ENCODE data around the gene PLSCR3.
A peak's percentile ranks its signal among the peaks of the same experiment; 100 is the strongest.
"Not testable (repeated sequence)": the region's sequence is repeated elsewhere in the genome, so short reads cannot be mapped to it uniquely, and the experiment has no call there.

The PLSCR3 gene

GRCh38 chr17:7367918-7368598 lies 26.3 kb downstream of the PLSCR3 start:
- no peak overlapping the region for H3K4me3 ChIP-seq (ENCODE audit: low read length)

GRCh38 chr17:7367083-7367482 lies 27.2 kb downstream of the PLSCR3 start:
- H3K4me3 ChIP-seq (ENCODE audit: low read length): no peak overlapping the region
- TF ChIP-seq ZNF274 (IDR thresholded peaks at IDR 0.05; ENCODE audit: low read depth, low read length): no peak

More at GRCh38 chr17:7367918-7368598, 26.3 kb downstream of the PLSCR3 start:
- TF ChIP-seq ZNF274 (IDR thresholded peaks at IDR 0.05; ENCODE audit: low read depth, low read length): no peak

GRCh38 chr17:7365963-7366362 lies 28.4 kb downstream of the PLSCR3 start:
- not testable (repeated sequence) for H3K4me3 ChIP-seq (ENCODE audit: low read length)

- no peak for TF ChIP-seq ZNF274 (IDR thresholded peaks at IDR 0.05; ENCODE audit: low read depth, low read length)
- H3K4me3 ChIP-seq (ENCODE audit: low read length): no peak overlapping the region
Observed at GRCh38 chr17:7363311-7363710, 31.0 kb downstream of the PLSCR3 start.

GRCh38 chr17:7361906-7362305 lies 32.4 kb downstream of the PLSCR3 start:
- TF ChIP-seq ZNF274 (IDR thresholded peaks at IDR 0.05; ENCODE audit: low read depth, low read length): no peak
- no peak overlapping the region for H3K4me3 ChIP-seq (ENCODE audit: low read length)

- TF ChIP-seq ZNF274 (IDR thresholded peaks at IDR 0.05; ENCODE audit: low read depth, low read length): no peak
- no peak overlapping the region for H3K4me3 ChIP-seq (ENCODE audit: low read length)
Observed at GRCh38 chr17:7357381-7357780, 36.9 kb downstream of the PLSCR3 start.

GRCh38 chr17:7356756-7357155 lies 37.6 kb downstream of the PLSCR3 start:
- no peak overlapping the region for H3K4me3 ChIP-seq (ENCODE audit: low read length)
- TF ChIP-seq ZNF274 (IDR thresholded peaks at IDR 0.05; ENCODE audit: low read depth, low read length): no peak

GRCh38 chr17:7356072-7356549 lies 38.2 kb downstream of the PLSCR3 start:
- H3K4me3 ChIP-seq (ENCODE audit: low read length): no peak overlapping the region
- TF ChIP-seq ZNF274 (IDR thresholded peaks at IDR 0.05; ENCODE audit: low read depth, low read length): no peak

- no peak for TF ChIP-seq ZNF274 (IDR thresholded peaks at IDR 0.05; ENCODE audit: low read depth, low read length)
- no peak overlapping the region for H3K4me3 ChIP-seq (ENCODE audit: low read length)
Observed at GRCh38 chr17:7355573-7355972, 38.8 kb downstream of the PLSCR3 start.

- no peak within 1 kb of the TSS for H3K4me3 ChIP-seq (ENCODE audit: low read length)
- TF ChIP-seq ZNF274 (IDR thresholded peaks at IDR 0.05; ENCODE audit: low read depth, low read length): no peak
Observed at GRCh38 chr17:7355053-7355452, 39.3 kb downstream of the PLSCR3 start, which contains the start of gene TMEM95. TSS of gene TMEM95 (plus strand) at chr17:7355156. CDS start at chr17:7355205, 49 bp downstream.

- TF ChIP-seq ZNF274 (IDR thresholded peaks at IDR 0.05; ENCODE audit: low read depth, low read length): no peak
- no peak overlapping the region for H3K4me3 ChIP-seq (ENCODE audit: low read length)
Observed at GRCh38 chr17:7354262-7354843, 40.0 kb downstream of the PLSCR3 start.

- no peak for TF ChIP-seq ZNF274 (IDR thresholded peaks at IDR 0.05; ENCODE audit: low read depth, low read length)
- H3K4me3 ChIP-seq (ENCODE audit: low read length): no peak overlapping the region; the same call in 1 of the 2 replicates
Observed at GRCh38 chr17:7352910-7353635, 41.3 kb downstream of the PLSCR3 start.

- no peak for TF ChIP-seq ZNF274 (IDR thresholded peaks at IDR 0.05; ENCODE audit: low read depth, low read length)
- H3K4me3 ChIP-seq (ENCODE audit: low read length): peak overlapping the region; percentile 77
Observed at GRCh38 chr17:7352503-7352889, 41.8 kb downstream of the PLSCR3 start.

GRCh38 chr17:7351665-7352502 lies 42.4 kb downstream of the PLSCR3 start, which contains the start of gene KCTD11:
TSS of gene KCTD11 (plus strand) at chr17:7352162.
- TF ChIP-seq ZNF274 (IDR thresholded peaks at IDR 0.05; ENCODE audit: low read depth, low read length): no peak
- peak within 1 kb of the TSS; percentile 77 for H3K4me3 ChIP-seq (ENCODE audit: low read length)

Data from GM08714 (cell line).